ENCODE measurements around the gene PRDX4. TPM values are rescaled to one million over a fixed set of nuclear protein-coding genes. Genes with fewer than 3 reads are reported as not detected.
"Not testable (repeated sequence)": the region's sequence is repeated elsewhere in the genome, so short reads cannot be mapped to it uniquely, and the experiment has no call there.

Gene PRDX4
- total RNA-seq, 6 donors from 2014 or later: 17.8 to 69.0 (median 58.4) TPM

GRCh38 chrX:23656091-23656490 lies 11.2 kb upstream of the PRDX4 start:
- Histone ChIP-seq H3K27ac (no peak overlapping the region), H3K4me1 (no peaks in the 10 kb centered on the region), H3K27me3 (no peaks in the 10 kb centered on the region), H3K4me3 (no peak overlapping the region), H3K9me3 (no peaks in the 10 kb centered on the region), H3K36me3 (no peaks in the 10 kb centered on the region)
- WGBS, 2 donors: 47 to 67% methylated on average over 5 of the region's 5 CpGs
- DNase-seq (no peak), ATAC-seq (ENCODE audit: low FRiP score in 2 of 2) (no peak)
- TF ChIP-seq EP300 (IDR thresholded peaks at IDR 0.05) (no peak), POLR2A (IDR thresholded peaks at IDR 0.05) (no peak), CTCF (IDR thresholded peaks at IDR 0.05) (no peak), POLR2AphosphoS5 (IDR thresholded peaks at IDR 0.05) (no peak)

GRCh38 chrX:23656684-23657083 lies 10.6 kb upstream of the PRDX4 start:
- no peaks in the 10 kb centered on the region for H3K36me3 ChIP-seq
- H3K4me1 ChIP-seq: no peaks in the 10 kb centered on the region
- no peak overlapping the region for H3K27ac ChIP-seq
- DNase-seq (no peak), ATAC-seq (ENCODE audit: low FRiP score in 2 of 2) (no peak)
- TF ChIP-seq EP300 (IDR thresholded peaks at IDR 0.05) (no peak), CTCF (IDR thresholded peaks at IDR 0.05) (no peak), POLR2A (IDR thresholded peaks at IDR 0.05) (no peak), POLR2AphosphoS5 (IDR thresholded peaks at IDR 0.05) (no peak)
- no peak overlapping the region for H3K4me3 ChIP-seq
- H3K9me3 ChIP-seq: no peaks in the 10 kb centered on the region
- no peaks in the 10 kb centered on the region for H3K27me3 ChIP-seq
- WGBS, 2 donors: 74 to 81% methylated on average over 3 of the region's 3 CpGs

- Histone ChIP-seq H3K36me3 (no peaks in the 10 kb centered on the region), H3K9me3 (no peaks in the 10 kb centered on the region), H3K27me3 (no peaks in the 10 kb centered on the region), H3K4me3 (no peak overlapping the region), H3K4me1 (no peaks in the 10 kb centered on the region), H3K27ac (no peak overlapping the region)
- WGBS, 2 donors: 78 to 98% methylated on average over 4 of the region's 4 CpGs
- no peak for DNase-seq
- no peak for ATAC-seq (ENCODE audit: low FRiP score in 2 of 2)
- no peak for TF ChIP-seq POLR2AphosphoS5 (IDR thresholded peaks at IDR 0.05)
- TF ChIP-seq EP300 (IDR thresholded peaks at IDR 0.05): no peak
- TF ChIP-seq POLR2A (IDR thresholded peaks at IDR 0.05): no peak
- TF ChIP-seq CTCF (IDR thresholded peaks at IDR 0.05): no peak
These were observed 8.0 kb upstream of the PRDX4 start for GRCh38 chrX:23659339-23659738.

- WGBS, 2 donors: 20 to 45% methylated on average over 1 to 8 of the region's 8 CpGs
- DNase-seq; H3K9me3 ChIP-seq; H3K4me3 ChIP-seq; H3K36me3 ChIP-seq; ATAC-seq (ENCODE audit: low FRiP score in 2 of 2); H3K27ac ChIP-seq; H3K27me3 ChIP-seq; H3K4me1 ChIP-seq: not testable (repeated sequence)
These were observed 7.1 kb upstream of the PRDX4 start for GRCh38 chrX:23660083-23660765.

GRCh38 chrX:23660766-23661132 lies 6.5 kb upstream of the PRDX4 start:
- TF ChIP-seq POLR2AphosphoS5 (IDR thresholded peaks at IDR 0.05) (no peak), CTCF (IDR thresholded peaks at IDR 0.05) (no peak), EP300 (IDR thresholded peaks at IDR 0.05) (no peak), POLR2A (IDR thresholded peaks at IDR 0.05) (no peak)
- Histone ChIP-seq H3K36me3 (no peaks in the 10 kb centered on the region), H3K9me3 (no peaks in the 10 kb centered on the region), H3K27ac (no peak overlapping the region), H3K4me1 (no peaks in the 10 kb centered on the region), H3K4me3 (no peak overlapping the region), H3K27me3 (no peaks in the 10 kb centered on the region)
- 75 to 100% methylated on average over 1 to 2 of the region's 2 CpGs for WGBS, 2 donors
- ATAC-seq (ENCODE audit: low FRiP score in 2 of 2): no peak
- DNase-seq: no peak

Data from upper lobe of left lung (tissue), 6 donors.